Stimulated activated CD4-positive, alpha-beta T cell treated with anti-CD3 and anti-CD28 coated beads, Interleukin-12 subunit alpha, Interleukin-12 subunit beta, amount 100 ng/mL, for 48 hours (primary cell): ENCODE results near the gene CCL25.
"Not testable (repeated sequence)": the region's sequence is repeated elsewhere in the genome, so short reads cannot be mapped to it uniquely, and the experiment has no call there.

Source experiments
- DNase-seq, 3 donors: peaks; one replicate each; pipeline ENCODE4 v3.0.0-alpha.2; 2020; ENCODE audit warnings: low read depth in 2 of 3, low spot score in 1 of 3

CCL25 gene

GRCh38 chr19:8084152-8084551 lies 31.6 kb downstream of the CCL25 start:
- no peak for DNase-seq

- DNase-seq: no peak
Observed at GRCh38 chr19:8085598-8086408, 33.2 kb downstream of the CCL25 start.

- DNase-seq: no peak
Observed at GRCh38 chr19:8086849-8087248, 34.3 kb downstream of the CCL25 start.

GRCh38 chr19:8087876-8088275 lies 35.3 kb downstream of the CCL25 start:
- no peak for DNase-seq

GRCh38 chr19:8088752-8089663 lies 36.4 kb downstream of the CCL25 start:
- no peak for DNase-seq

- DNase-seq: no peak
Observed at GRCh38 chr19:8089664-8090601, 37.4 kb downstream of the CCL25 start.

GRCh38 chr19:8090950-8091349 lies 38.4 kb downstream of the CCL25 start:
- no peak for DNase-seq

- DNase-seq: no peak
Observed at GRCh38 chr19:8093740-8094139, 41.2 kb downstream of the CCL25 start.

GRCh38 chr19:8094336-8094735 lies 41.8 kb downstream of the CCL25 start:
- no peak for DNase-seq

- no peak for DNase-seq
Observed at GRCh38 chr19:8095354-8095886, 42.9 kb downstream of the CCL25 start.

- no peak for DNase-seq
Observed at GRCh38 chr19:8096071-8096470, 43.5 kb downstream of the CCL25 start.

GRCh38 chr19:8097198-8097597 lies 44.6 kb downstream of the CCL25 start:
- no peak for DNase-seq

GRCh38 chr19:8097681-8098567 lies 45.4 kb downstream of the CCL25 start:
- DNase-seq: no peak

- no peak for DNase-seq
Observed at GRCh38 chr19:8101311-8101710, 48.8 kb downstream of the CCL25 start.

- DNase-seq: not testable (repeated sequence)
Observed at GRCh38 chr19:8101910-8102309, 49.4 kb downstream of the CCL25 start.

- DNase-seq: no peak
Observed at GRCh38 chr19:8105471-8105870, 52.9 kb downstream of the CCL25 start.

GRCh38 chr19:8107301-8107903 lies 54.8 kb downstream of the CCL25 start:
- DNase-seq: no peak

GRCh38 chr19:8108560-8109445 lies 56.2 kb downstream of the CCL25 start:
- DNase-seq: no peak
